Loucy (cell line): ENCODE data around the gene CGREF1.

ENCODE experiments used
- EZH2phosphoT487 ChIP-seq: fragments of 200-600 bp; IDR thresholded peaks from 2 replicates; pipeline ENCODE4 v1.6.1; 2018; ENCODE audit warnings: antibody characterized with exemption, mild to moderate bottlenecking, moderate library complexity, borderline replicate concordance
- TF ChIP-seq, protein P1 (sequence below): fragments of 200-600 bp; sonication (generic); conservative IDR thresholded peaks from 2 replicates; pipeline ENCODE4 v1.5.1; 2014; ENCODE audit warnings: mild to moderate bottlenecking, antibody characterized with exemption, low read length

DNA sequence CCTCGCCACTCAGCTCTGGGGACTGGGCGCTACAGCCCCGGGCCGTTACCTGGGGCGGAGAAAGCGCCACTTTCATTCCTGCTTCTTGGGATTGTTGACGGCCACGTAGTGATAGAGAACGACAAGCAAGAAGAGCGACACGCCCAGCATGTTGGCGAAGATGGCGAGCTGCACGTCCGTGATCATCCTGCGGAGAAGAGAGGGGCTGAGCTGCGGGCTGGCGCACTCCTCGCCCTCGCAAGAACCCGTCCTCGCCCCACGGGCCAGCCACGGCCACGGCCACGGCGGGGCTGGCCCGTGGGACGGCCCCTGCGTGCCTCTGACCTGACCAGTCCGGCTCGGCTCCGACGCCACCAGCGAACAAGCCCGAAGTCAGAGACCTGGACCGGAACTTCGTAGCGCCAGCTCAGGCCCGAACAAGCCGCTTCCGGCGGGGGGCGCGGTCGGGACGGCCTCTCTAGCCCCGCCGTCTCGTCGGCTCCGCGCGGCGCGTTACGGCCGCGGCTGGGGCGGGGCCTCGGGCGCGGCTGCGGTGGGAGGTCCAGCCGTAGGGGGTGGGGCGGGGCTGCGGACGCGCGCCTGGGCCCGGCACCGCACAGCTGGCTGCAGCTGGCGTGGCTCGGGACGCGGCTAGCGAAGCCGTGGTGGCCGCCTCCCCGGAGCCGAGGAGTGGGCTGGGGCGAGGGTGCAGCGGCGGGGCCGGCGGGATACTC lies 47.5 kb downstream of the CGREF1 start, which contains the start of gene OST4:
- TF ChIP-seq, protein P1, sequence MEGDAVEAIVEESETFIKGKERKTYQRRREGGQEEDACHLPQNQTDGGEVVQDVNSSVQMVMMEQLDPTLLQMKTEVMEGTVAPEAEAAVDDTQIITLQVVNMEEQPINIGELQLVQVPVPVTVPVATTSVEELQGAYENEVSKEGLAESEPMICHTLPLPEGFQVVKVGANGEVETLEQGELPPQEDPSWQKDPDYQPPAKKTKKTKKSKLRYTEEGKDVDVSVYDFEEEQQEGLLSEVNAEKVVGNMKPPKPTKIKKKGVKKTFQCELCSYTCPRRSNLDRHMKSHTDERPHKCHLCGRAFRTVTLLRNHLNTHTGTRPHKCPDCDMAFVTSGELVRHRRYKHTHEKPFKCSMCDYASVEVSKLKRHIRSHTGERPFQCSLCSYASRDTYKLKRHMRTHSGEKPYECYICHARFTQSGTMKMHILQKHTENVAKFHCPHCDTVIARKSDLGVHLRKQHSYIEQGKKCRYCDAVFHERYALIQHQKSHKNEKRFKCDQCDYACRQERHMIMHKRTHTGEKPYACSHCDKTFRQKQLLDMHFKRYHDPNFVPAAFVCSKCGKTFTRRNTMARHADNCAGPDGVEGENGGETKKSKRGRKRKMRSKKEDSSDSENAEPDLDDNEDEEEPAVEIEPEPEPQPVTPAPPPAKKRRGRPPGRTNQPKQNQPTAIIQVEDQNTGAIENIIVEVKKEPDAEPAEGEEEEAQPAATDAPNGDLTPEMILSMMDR, result 0 out of 2 replicates have a peak, but pooled peaks have one; percentile 21
- TF ChIP-seq EZH2phosphoT487, result no peak
